Measurements from ENCODE around the gene TMEM267. TPM values are rescaled to one million over a fixed set of nuclear protein-coding genes. Genes with fewer than 3 reads are reported as not detected.

The TMEM267 gene
- total and polyA plus RNA-seq, 2 of the 4 experiments (the other 2 are of a cell fraction), result 9.2 to 12.0 TPM

DNA sequence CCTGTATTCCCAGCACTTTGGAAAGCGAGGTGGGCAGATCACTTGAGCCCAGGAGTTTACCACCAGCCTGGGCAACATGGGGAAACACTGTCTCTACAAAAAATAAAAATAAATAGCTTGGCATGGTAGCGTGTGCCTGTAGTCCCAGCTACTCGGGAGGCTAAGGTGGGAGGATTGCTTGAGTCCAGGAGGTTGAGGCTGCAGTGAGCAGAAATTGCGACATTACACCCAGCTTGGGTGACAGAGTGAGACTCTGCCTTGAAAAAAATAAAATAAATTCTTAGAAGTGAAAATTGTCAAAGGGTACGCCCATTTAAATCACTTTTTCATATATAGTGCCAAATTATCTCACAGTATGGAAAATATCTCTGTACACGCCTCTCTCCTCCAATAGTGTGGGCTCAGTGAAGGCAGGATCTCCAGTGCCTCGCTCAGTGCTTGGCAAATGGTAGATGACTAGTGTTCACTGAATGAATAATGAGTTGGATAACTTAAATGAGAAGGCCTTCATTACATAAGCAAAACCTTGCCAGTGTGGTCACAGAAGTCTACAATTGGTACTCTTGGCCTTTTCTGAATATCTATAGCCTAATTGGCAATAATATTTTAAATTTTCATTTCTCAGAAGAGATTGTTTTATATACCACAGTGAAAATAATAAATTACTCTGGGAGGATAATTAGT lies 62.1 kb downstream of the TMEM267 start:
- H2AK9ac ChIP-seq (replicated peaks; ENCODE audit: low read depth, low read length, poor library complexity), result no peak overlapping the region
- no peak overlapping the region for H3K4me2 ChIP-seq (ENCODE audit: low read depth, low read length)
- no peak overlapping the region for H4K91ac ChIP-seq (ENCODE audit: insufficient read depth, low read depth, low read length)
- ATAC-seq (ENCODE audit: low read depth) (no peak), DNase-seq (no peak)
- H3K18ac ChIP-seq (ENCODE audit: low read depth, low read length), result no peak overlapping the region
- CTCF ChIA-PET, result no interaction called here
- WGBS, 2 experiments (ENCODE audit: extremely low coverage in 2 of 2, insufficient read length in 1 of 2), result no CpG with 5 or more reads among the region's 7 CpGs
- no peak overlapping the region for H3K4me3 ChIP-seq (ENCODE audit: insufficient read depth, low read depth, low read length)
- H3K9me3 ChIP-seq (ENCODE audit: control insufficient read depth, insufficient read depth, low read length), result no peaks in the 10 kb centered on the region
- H3K56ac ChIP-seq (ENCODE audit: extremely low read depth, insufficient read depth, low read length), result no peak overlapping the region
- no peak overlapping the region for H3K27ac ChIP-seq (ENCODE audit: insufficient read depth, low read length)
- H3K23ac ChIP-seq (ENCODE audit: low read depth, low read length), result no peak overlapping the region
- H2BK5ac ChIP-seq (ENCODE audit: low read depth, low read length, poor library complexity, severe bottlenecking), result no peak overlapping the region
- H3K27me3 ChIP-seq (ENCODE audit: control insufficient read depth, insufficient read depth, low read length), result peaks cover 8% of the 10 kb centered on the region
- no peak for TF ChIP-seq MAZ (IDR thresholded peaks at IDR 0.05; ENCODE audit: borderline replicate concordance, low read depth, low read length)
- TF ChIP-seq RAD21 (IDR thresholded peaks at IDR 0.05; ENCODE audit: low read length), result no peak
- TF ChIP-seq, protein P1, sequence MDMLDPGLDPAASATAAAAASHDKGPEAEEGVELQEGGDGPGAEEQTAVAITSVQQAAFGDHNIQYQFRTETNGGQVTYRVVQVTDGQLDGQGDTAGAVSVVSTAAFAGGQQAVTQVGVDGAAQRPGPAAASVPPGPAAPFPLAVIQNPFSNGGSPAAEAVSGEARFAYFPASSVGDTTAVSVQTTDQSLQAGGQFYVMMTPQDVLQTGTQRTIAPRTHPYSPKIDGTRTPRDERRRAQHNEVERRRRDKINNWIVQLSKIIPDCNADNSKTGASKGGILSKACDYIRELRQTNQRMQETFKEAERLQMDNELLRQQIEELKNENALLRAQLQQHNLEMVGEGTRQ (IDR thresholded peaks at IDR 0.05; ENCODE audit: low read depth, low read length), result no peak
- TF ChIP-seq CHD1 (IDR thresholded peaks at IDR 0.05; ENCODE audit: low read depth, low read length), result no peak
- TF ChIP-seq RCOR1 (IDR thresholded peaks at IDR 0.05; ENCODE audit: insufficient replicate concordance, low read length), result no peak
- TF ChIP-seq NFE2L2 (IDR thresholded peaks at IDR 0.05; ENCODE audit: low read depth, low read length), result no peak
- TF ChIP-seq MAFK (IDR thresholded peaks at IDR 0.05; ENCODE audit: low read depth, low read length), result no peak
- TF ChIP-seq, protein P2, sequence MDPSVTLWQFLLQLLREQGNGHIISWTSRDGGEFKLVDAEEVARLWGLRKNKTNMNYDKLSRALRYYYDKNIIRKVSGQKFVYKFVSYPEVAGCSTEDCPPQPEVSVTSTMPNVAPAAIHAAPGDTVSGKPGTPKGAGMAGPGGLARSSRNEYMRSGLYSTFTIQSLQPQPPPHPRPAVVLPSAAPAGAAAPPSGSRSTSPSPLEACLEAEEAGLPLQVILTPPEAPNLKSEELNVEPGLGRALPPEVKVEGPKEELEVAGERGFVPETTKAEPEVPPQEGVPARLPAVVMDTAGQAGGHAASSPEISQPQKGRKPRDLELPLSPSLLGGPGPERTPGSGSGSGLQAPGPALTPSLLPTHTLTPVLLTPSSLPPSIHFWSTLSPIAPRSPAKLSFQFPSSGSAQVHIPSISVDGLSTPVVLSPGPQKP (IDR thresholded peaks at IDR 0.05; ENCODE audit: borderline replicate concordance, low read depth, low read length), result no peak
- TF ChIP-seq MXI1 (IDR thresholded peaks at IDR 0.05; ENCODE audit: borderline replicate concordance, low read depth, low read length), result no peak
- TF ChIP-seq FOS (IDR thresholded peaks at IDR 0.05; ENCODE audit: low read depth, low read length), result no peak
- BruUV-seq (replicated peaks), result no TSS peak
- no peak overlapping the region for H2BK20ac ChIP-seq (ENCODE audit: low read depth, low read length)
- H2AFZ ChIP-seq (replicated peaks; ENCODE audit: low read length, poor library complexity), result no peak overlapping the region
- no peak overlapping the region for H4K8ac ChIP-seq (ENCODE audit: low read depth in 2 of 2, low read length in 2 of 2)
- H3K36me3 ChIP-seq (ENCODE audit: control insufficient read depth, insufficient read depth, low read length), result no peaks in the 10 kb centered on the region
- H4K5ac ChIP-seq (ENCODE audit: low read depth, low read length), result no peak overlapping the region
- H3K9ac ChIP-seq (ENCODE audit: low read depth, low read length), result no peak overlapping the region
- no peak overlapping the region for H3K14ac ChIP-seq (replicated peaks; ENCODE audit: low read depth, low read length)
- H4K20me1 ChIP-seq (ENCODE audit: insufficient read depth, low read length), result peaks cover 4% of the 10 kb centered on the region; the same call in 1 of the 2 replicates
- no peak overlapping the region for H3K4ac ChIP-seq (ENCODE audit: low read depth, low read length)
- H3K79me1 ChIP-seq (ENCODE audit: low read depth in 1 of 2, low read length in 2 of 2), result no peaks in the 10 kb centered on the region
- H2BK120ac ChIP-seq (ENCODE audit: low read depth, low read length), result no peak overlapping the region
- POLR2A ChIA-PET (ENCODE audit: unreplicated experiment), result no interaction called here
- no peaks in the 10 kb centered on the region for H3K4me1 ChIP-seq (ENCODE audit: control insufficient read depth, insufficient read depth, low read length)
- no peaks in the 10 kb centered on the region; the same call in 1 of the 2 replicates for H3K9me1 ChIP-seq (ENCODE audit: insufficient read depth, low read length)
- no peak overlapping the region for H2AK5ac ChIP-seq (ENCODE audit: low read depth, low read length)
- intact Hi-C loops (cut with micrococcal nuclease), result no loop called here
- no peak overlapping the region for H2BK15ac ChIP-seq (ENCODE audit: low read depth, low read length)
- in situ Hi-C loops (cut with MboI; ENCODE audit: low sequenced_read_pairs), result no loop called here
- dilution Hi-C loops (cut with HindIII; ENCODE audit: low sequenced_read_pairs, unreplicated experiment), result no loop called here

Data from IMR-90 (cell line).